ENCODE results near the gene CACNA1S.

Gene CACNA1S

GRCh38 chr1:201143726-201144635 is 31.8 kb upstream of the CACNA1S start:
- Mint-ChIP-seq H3K9me3 (no peaks in the 10 kb centered on the region), H3K4me1 (ENCODE audit: low read depth) (no peaks in the 10 kb centered on the region), H3K4me3 (no peak overlapping the region), H3K27me3 (no peaks in the 10 kb centered on the region), H3K36me3 (ENCODE audit: low read depth) (peaks cover 29% of the 10 kb centered on the region), H3K27ac (no peak overlapping the region)

- Mint-ChIP-seq H3K27me3 (no peaks in the 10 kb centered on the region), H3K36me3 (ENCODE audit: low read depth) (peaks cover 28% of the 10 kb centered on the region)
Observed at GRCh38 chr1:201142849-201143725, 30.9 kb upstream of the CACNA1S start.

GRCh38 chr1:201142011-201142848 is 30.0 kb upstream of the CACNA1S start:
- no peaks in the 10 kb centered on the region for H3K4me1 Mint-ChIP-seq (ENCODE audit: low read depth)
- peaks cover 26% of the 10 kb centered on the region for H3K36me3 Mint-ChIP-seq (ENCODE audit: low read depth)
- H3K4me3 Mint-ChIP-seq: no peak overlapping the region
- no peaks in the 10 kb centered on the region for H3K9me3 Mint-ChIP-seq
- H3K27ac Mint-ChIP-seq: no peak overlapping the region
- no peaks in the 10 kb centered on the region for H3K27me3 Mint-ChIP-seq

More at GRCh38 chr1:201142849-201143725, 30.9 kb upstream of the CACNA1S start:
- Mint-ChIP-seq H3K9me3 (no peaks in the 10 kb centered on the region), H3K4me1 (ENCODE audit: low read depth) (no peaks in the 10 kb centered on the region), H3K4me3 (no peak overlapping the region), H3K27ac (no peak overlapping the region)

- H3K4me3 Mint-ChIP-seq: no peak overlapping the region
- H3K9me3 Mint-ChIP-seq: no peaks in the 10 kb centered on the region
- H3K36me3 Mint-ChIP-seq (ENCODE audit: low read depth): peaks cover 22% of the 10 kb centered on the region
- H3K27me3 Mint-ChIP-seq: no peaks in the 10 kb centered on the region
- no peaks in the 10 kb centered on the region for H3K4me1 Mint-ChIP-seq (ENCODE audit: low read depth)
- H3K27ac Mint-ChIP-seq: no peak overlapping the region
Observed at GRCh38 chr1:201141418-201141817, 29.2 kb upstream of the CACNA1S start.

GRCh38 chr1:201140941-201141260 is 28.7 kb upstream of the CACNA1S start:
- no peaks in the 10 kb centered on the region for H3K4me1 Mint-ChIP-seq (ENCODE audit: low read depth)
- no peak overlapping the region for H3K4me3 Mint-ChIP-seq
- H3K27ac Mint-ChIP-seq: no peak overlapping the region
- H3K36me3 Mint-ChIP-seq (ENCODE audit: low read depth): peaks cover 22% of the 10 kb centered on the region
- H3K9me3 Mint-ChIP-seq: no peaks in the 10 kb centered on the region
- H3K27me3 Mint-ChIP-seq: no peaks in the 10 kb centered on the region

GRCh38 chr1:201140235-201140940 is 28.2 kb upstream of the CACNA1S start:
- Mint-ChIP-seq H3K27ac (no peak overlapping the region), H3K9me3 (no peaks in the 10 kb centered on the region), H3K4me3 (no peak overlapping the region), H3K27me3 (no peaks in the 10 kb centered on the region), H3K36me3 (ENCODE audit: low read depth) (peaks cover 26% of the 10 kb centered on the region), H3K4me1 (ENCODE audit: low read depth) (no peaks in the 10 kb centered on the region)

GRCh38 chr1:201139756-201140155 is 27.5 kb upstream of the CACNA1S start:
- H3K4me3 Mint-ChIP-seq: no peak overlapping the region
- H3K9me3 Mint-ChIP-seq: no peaks in the 10 kb centered on the region
- H3K4me1 Mint-ChIP-seq (ENCODE audit: low read depth): no peaks in the 10 kb centered on the region
- H3K36me3 Mint-ChIP-seq (ENCODE audit: low read depth): peaks cover 24% of the 10 kb centered on the region
- H3K27me3 Mint-ChIP-seq: no peaks in the 10 kb centered on the region
- H3K27ac Mint-ChIP-seq: no peak overlapping the region

- H3K27ac Mint-ChIP-seq: no peak overlapping the region
- H3K4me1 Mint-ChIP-seq (ENCODE audit: low read depth): no peaks in the 10 kb centered on the region
- H3K36me3 Mint-ChIP-seq (ENCODE audit: low read depth): peaks cover 20% of the 10 kb centered on the region
- H3K27me3 Mint-ChIP-seq: no peaks in the 10 kb centered on the region
- no peak overlapping the region for H3K4me3 Mint-ChIP-seq
- H3K9me3 Mint-ChIP-seq: no peaks in the 10 kb centered on the region
Observed at GRCh38 chr1:201139306-201139705, 27.1 kb upstream of the CACNA1S start.

- H3K4me3 Mint-ChIP-seq: no peak overlapping the region
- no peaks in the 10 kb centered on the region for H3K4me1 Mint-ChIP-seq (ENCODE audit: low read depth)
- H3K36me3 Mint-ChIP-seq (ENCODE audit: low read depth): peaks cover 10% of the 10 kb centered on the region
- H3K9me3 Mint-ChIP-seq: no peaks in the 10 kb centered on the region
- no peaks in the 10 kb centered on the region for H3K27me3 Mint-ChIP-seq
- no peak overlapping the region for H3K27ac Mint-ChIP-seq
Observed at GRCh38 chr1:201138311-201138840, 26.1 kb upstream of the CACNA1S start.

GRCh38 chr1:201137579-201138310 is 25.5 kb upstream of the CACNA1S start:
- no peaks in the 10 kb centered on the region for H3K9me3 Mint-ChIP-seq
- no peak overlapping the region for H3K27ac Mint-ChIP-seq
- no peaks in the 10 kb centered on the region for H3K4me1 Mint-ChIP-seq (ENCODE audit: low read depth)
- H3K4me3 Mint-ChIP-seq: no peak overlapping the region
- no peaks in the 10 kb centered on the region for H3K27me3 Mint-ChIP-seq
- peaks cover 7% of the 10 kb centered on the region for H3K36me3 Mint-ChIP-seq (ENCODE audit: low read depth)

GRCh38 chr1:201137024-201137392 is 24.8 kb upstream of the CACNA1S start:
- peaks cover 7% of the 10 kb centered on the region for H3K36me3 Mint-ChIP-seq (ENCODE audit: low read depth)
- no peak overlapping the region for H3K4me3 Mint-ChIP-seq
- no peaks in the 10 kb centered on the region for H3K27me3 Mint-ChIP-seq
- H3K9me3 Mint-ChIP-seq: no peaks in the 10 kb centered on the region
- H3K4me1 Mint-ChIP-seq (ENCODE audit: low read depth): no peaks in the 10 kb centered on the region
- no peak overlapping the region for H3K27ac Mint-ChIP-seq

- Mint-ChIP-seq H3K4me1 (ENCODE audit: low read depth) (no peaks in the 10 kb centered on the region), H3K4me3 (no peak overlapping the region), H3K27ac (no peak overlapping the region), H3K9me3 (no peaks in the 10 kb centered on the region), H3K36me3 (ENCODE audit: low read depth) (peaks cover 7% of the 10 kb centered on the region), H3K27me3 (no peaks in the 10 kb centered on the region)
Observed at GRCh38 chr1:201136355-201137023, 24.3 kb upstream of the CACNA1S start.

GRCh38 chr1:201134405-201134804 is 22.2 kb upstream of the CACNA1S start:
- H3K27me3 Mint-ChIP-seq: no peaks in the 10 kb centered on the region
- no peak overlapping the region for H3K4me3 Mint-ChIP-seq

More at GRCh38 chr1:201134405-201134804, 22.2 kb upstream of the CACNA1S start:
- H3K9me3 Mint-ChIP-seq: no peaks in the 10 kb centered on the region
- no peaks in the 10 kb centered on the region for H3K4me1 Mint-ChIP-seq (ENCODE audit: low read depth)
- no peak overlapping the region for H3K27ac Mint-ChIP-seq
- peaks cover 7% of the 10 kb centered on the region for H3K36me3 Mint-ChIP-seq (ENCODE audit: low read depth)

All from stimulated activated naive CD8-positive, alpha-beta T cell treated with anti-CD3 and anti-CD28 coated beads, Interleukin-15, Interleukin-2, amounts not matched to agents 100 ng/mL and 50 ng/mL, for 24 hours (primary cell).